Hematopoietic multipotent progenitor cell (in vitro differentiated cells): Measurements from ENCODE around the gene CCT7. TPM values are rescaled to one million over a fixed set of nuclear protein-coding genes. Genes with fewer than 3 reads are reported as not detected.

ENCODE experiments used
- DNase-seq, 3 donors: peaks; one replicate each; pipeline ENCODE4 v3.0.0-alpha.2; 2011 to 2015; ENCODE audit warnings: low read depth in 2 of 3, low spot score in 2 of 3
- total RNA-seq: library from RNA; depleted of rRNA; stranded (reverse); fragments of >200 nt; gene quantifications from one replicate; pipeline ENCODE4 v1.2.3, GENCODE V29; 2012

Gene CCT7
- total RNA-seq, 1 donor, result 211 TPM

GRCh38 chr2:73225513-73226360 lies 8.4 kb upstream of the CCT7 start:
- no peak for DNase-seq

GRCh38 chr2:73227086-73227485 lies 7.0 kb upstream of the CCT7 start:
- DNase-seq, result no peak

DNA sequence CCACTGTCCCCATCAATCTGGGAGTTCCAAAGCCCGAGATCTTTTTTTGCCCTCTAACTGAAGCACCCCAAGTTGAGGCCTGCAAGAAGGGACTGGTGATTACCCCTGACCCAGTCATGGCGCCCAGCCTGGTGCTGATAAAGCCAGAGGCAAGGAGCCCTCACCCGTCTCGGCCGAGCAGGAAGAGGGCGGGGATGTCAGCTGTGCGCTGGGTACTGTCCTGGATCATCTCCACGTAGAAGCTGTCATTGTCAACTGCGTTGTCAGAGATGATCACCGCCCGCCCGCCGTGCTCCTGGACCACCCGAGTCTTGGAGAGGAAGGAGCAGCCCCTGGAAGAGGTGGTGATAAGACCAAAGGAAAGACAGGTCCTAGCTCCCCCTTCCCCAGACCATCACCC lies 5.5 kb upstream of the CCT7 start:
- DNase-seq, result no peak

DNA sequence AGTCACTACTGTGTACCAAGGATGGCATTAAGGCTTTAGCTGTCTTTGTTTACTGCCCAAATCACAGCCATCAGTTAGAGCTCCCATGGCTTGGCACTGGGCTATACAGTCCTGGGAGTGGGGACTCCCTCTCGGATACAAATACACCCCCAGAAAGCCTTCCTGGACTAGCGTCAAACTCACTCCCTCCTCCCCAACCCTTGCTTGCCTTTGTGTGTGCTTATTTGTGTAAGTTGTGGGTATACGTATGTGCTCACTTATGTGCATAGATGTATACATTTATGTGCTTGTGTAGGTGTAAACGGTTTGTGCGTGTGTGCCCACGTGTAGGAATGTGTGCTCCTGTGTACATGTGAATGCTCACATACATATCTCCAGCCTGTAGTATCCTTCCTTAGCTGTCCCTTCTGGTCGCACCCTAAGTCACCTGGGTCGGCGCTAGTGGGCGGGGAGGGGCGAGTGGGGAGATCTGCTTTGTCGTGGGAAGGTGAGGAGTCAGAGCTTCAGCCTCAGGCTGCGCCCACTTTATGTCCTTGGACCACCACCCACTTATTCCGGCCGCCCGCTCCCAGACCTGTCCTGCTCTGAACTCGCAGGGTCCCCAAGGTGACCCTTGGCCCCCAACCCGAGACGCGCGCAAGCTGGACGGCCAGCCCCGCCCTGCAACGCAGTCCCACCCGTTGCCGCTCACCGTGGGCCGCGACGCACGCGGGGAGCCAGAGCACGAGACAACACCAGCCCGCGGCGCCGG lies 1.5 kb upstream of the CCT7 start:
- DNase-seq, result peak; percentile 7 to 49 (median 27)

GRCh38 chr2:73233154-73233931 lies 765 bp upstream of the CCT7 start, which contains the start of gene PRADC1:
PRADC1 (minus strand) TSS chr2:73233239; CDS start chr2:73233160, 79 bp downstream.
- DNase-seq, result peak; percentile 81 to 99 (median 98)

DNA sequence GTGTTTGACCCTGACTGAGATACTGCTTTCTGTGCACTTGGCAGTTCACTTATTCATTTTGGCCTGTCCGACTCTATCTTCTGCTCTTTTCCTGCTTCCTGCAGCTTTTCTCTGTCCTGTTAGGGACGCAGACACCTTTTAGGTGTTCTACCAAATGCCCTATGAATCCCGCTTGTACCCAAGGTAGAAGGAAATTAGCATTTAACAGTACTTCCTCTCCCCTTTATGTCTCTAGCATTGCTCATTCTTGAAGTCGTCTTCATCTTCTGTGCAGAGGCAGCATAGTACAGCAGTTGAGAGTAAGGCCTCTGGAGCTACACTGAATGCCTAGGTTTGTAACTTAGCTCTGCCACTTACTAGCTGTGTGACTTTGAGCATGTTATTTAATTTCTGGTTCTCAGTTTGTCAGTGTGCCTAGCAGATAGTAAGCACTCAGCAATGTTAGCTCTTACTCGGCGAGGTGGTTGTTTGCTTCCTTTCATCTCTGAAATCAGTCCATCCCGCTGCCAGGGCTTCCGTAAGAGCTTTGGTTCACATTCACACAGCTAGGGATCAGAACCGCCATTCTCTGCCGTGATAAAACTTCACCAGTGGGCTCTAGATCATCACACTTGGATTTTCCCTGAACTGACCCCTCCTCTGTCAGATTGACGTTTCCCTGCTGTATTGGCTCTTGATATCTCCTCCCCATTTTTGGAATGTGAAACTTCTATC lies 1.4 kb downstream of the CCT7 start:
- DNase-seq, result no peak

GRCh38 chr2:73237168-73237567 lies 3.1 kb downstream of the CCT7 start:
- no peak for DNase-seq

DNA sequence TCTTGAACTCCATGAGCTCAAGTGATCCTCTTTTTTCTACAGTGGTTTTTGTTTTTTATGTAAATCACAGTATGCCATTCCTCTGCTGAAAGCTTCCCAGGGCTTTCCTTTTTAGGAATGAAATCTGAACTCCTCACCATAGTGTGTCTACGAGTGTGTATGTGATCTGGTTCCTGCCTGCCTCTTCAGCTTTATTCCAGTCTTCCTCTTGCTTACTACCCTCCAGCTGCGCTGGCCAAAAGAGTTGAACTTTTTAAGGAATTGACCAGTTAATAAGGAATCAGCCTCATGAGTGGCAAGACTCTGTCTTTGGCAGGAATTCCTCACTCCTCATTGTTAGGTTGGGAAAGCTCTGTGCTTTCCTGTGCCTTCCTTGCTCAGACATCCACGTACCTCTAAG lies 4.0 kb downstream of the CCT7 start:
- no peak for DNase-seq

DNA sequence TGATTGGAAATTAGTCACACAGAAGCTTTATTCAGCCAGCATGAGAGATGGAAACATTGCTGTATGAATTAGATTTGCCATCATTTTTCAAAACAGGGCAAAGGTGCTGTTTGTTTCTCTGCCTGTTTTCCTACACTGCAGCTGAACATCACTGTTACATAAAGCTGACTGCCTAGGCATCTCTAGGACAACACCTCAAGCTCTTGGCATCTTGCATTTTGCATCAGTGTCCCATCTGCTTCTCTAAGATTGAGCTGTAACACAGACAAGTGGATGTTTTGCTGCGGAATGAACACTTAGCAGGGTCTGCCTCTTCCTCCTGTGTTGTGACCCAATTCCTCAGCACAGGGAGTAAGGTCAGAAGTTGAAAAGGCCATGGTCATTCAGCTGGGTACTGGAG lies 4.9 kb downstream of the CCT7 start:
- DNase-seq, result no peak

GRCh38 chr2:73239776-73240175 lies 5.7 kb downstream of the CCT7 start:
- no peak for DNase-seq

- DNase-seq, result no peak
Observed at GRCh38 chr2:73243884-73244570, 9.9 kb downstream of the CCT7 start.

GRCh38 chr2:73244580-73244979 lies 10.5 kb downstream of the CCT7 start:
- DNase-seq, result no peak

DNA sequence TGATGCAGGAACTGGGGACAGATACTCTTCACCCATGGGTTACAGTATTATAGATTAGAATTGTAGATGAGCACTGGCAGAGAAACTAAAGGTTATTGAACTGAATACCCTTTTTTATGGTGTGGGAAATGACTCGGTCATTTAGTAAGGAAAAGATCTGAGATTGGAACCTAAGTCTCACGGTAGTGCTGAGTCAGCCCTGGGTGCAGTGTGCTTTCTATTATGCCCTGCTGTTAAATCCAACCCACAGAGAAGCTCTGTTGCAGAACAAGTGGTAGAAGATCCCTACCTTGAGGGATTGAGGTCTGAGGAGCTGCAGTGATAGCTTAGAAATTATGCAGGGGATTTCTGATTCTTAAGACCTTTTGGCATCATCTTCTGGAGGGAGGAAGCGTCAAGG lies 12.7 kb downstream of the CCT7 start:
- no peak for DNase-seq

GRCh38 chr2:73249636-73250035 lies 15.5 kb downstream of the CCT7 start:
- no peak for DNase-seq

DNA sequence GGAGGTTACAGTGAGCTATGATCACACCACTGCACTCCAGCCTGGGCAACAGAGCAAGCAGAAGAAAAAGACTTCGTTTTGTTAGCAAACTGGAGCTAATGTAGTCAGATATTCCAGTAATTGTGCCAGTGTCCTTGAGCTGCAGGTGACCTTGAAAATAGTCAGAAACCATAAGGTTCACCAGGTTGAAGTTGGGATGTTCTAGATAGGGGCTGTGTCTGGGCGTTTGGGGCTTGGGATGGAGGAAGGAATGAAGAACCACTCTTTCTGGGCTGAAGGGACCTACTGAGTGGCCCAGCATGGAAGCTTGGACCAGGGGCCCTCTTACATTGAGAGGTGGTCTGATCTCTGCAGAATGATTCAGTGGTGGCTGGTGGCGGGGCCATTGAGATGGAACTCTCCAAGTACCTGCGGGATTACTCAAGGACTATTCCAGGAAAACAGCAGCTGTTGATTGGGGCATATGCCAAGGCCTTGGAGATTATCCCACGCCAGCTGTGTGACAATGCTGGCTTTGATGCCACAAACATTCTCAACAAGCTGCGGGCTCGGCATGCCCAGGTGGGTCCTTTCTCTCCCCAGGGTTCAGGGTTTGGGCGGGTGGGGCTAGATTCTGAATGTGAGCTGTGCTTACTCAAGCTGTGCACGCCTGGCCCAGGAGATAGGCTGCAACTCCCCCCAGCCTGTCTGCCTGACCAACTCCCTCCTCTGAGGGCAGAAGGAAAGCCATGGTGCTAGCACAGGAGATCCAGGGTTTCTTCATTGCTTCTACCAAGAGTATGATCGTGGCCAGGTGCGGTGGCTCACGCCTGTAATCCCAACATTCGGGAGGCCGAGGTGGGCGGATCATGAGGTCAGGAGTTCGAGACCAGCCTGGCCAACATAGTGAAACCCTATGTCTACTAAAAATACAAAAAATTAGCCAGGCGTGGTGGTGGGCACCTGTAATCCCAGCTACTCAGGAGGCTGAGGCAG lies 17.1 kb downstream of the CCT7 start:
- DNase-seq, result no peak

GRCh38 chr2:73252238-73253027 lies 18.3 kb downstream of the CCT7 start:
- no peak for DNase-seq

DNA sequence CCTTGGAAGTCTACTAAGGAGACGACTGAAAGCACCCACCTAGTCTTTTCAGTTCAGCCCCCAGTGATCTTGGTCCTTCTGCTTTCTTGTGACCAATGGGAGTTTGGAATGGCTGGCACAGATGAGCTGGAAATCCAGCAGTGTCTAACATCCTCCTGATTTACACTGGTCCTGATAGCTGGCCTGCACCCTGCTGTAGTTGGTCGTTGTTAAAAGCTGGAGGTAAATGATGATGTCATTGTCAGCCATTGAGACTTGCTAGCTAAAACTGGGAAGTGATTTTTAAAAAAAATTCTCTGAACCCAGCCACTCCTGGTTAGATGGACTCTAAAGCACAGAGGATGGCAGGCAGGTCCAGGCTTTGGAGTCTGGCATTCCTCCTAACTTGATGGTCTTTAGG lies 19.3 kb downstream of the CCT7 start:
- no peak for DNase-seq

GRCh38 chr2:73253901-73254300 lies 19.8 kb downstream of the CCT7 start:
- peak in 1 of 3 donors; percentile 11 for DNase-seq
